Stimulated activated CD8-positive, alpha-beta memory T cell treated with anti-CD3 and anti-CD28 coated beads, Interleukin-4, amount 100 ng/mL, for 24 hours (primary cell): Measurements from ENCODE around the gene PUS3.
A peak's percentile ranks its signal among the peaks of the same experiment; 100 is the strongest.

Source experiments
- DNase-seq: peaks from one replicate; pipeline ENCODE4 v3.0.0-alpha.2; 2020; ENCODE audit warnings: low read depth

The PUS3 gene, protein sequence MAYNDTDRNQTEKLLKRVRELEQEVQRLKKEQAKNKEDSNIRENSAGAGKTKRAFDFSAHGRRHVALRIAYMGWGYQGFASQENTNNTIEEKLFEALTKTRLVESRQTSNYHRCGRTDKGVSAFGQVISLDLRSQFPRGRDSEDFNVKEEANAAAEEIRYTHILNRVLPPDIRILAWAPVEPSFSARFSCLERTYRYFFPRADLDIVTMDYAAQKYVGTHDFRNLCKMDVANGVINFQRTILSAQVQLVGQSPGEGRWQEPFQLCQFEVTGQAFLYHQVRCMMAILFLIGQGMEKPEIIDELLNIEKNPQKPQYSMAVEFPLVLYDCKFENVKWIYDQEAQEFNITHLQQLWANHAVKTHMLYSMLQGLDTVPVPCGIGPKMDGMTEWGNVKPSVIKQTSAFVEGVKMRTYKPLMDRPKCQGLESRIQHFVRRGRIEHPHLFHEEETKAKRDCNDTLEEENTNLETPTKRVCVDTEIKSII

GRCh38 chr11:125902927-125903710 is at the start of gene PUS3:
Gene PUS3 (minus strand): TSS chr11:125903206. CDS start chr11:125896284, 6,922 bp downstream.
- peak; percentile 80 for DNase-seq

DNA sequence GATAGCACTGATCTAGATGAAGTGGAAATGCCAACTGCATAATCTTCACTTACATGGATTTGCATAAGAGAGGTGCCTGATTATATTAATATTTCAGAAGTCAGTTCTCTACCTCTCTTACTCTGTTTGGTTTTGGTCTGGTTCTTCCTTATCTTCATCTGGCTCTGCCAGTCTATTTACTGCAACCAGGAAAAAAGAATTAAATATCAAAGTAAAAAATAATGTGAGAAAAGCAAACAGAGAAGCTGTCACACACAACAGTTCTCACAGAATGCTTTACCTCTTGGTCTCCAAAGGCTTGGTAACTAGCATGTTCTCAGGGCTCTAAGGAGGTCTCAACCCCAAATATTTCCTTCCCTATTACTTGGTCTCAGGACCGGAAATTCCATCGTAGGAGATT is 49.6 kb upstream of the PUS3 start:
- DNase-seq, result no peak

- DNase-seq, result no peak
These were observed 48.7 kb upstream of the PUS3 start for GRCh38 chr11:125951731-125952130.

- no peak for DNase-seq
These were observed 48.0 kb upstream of the PUS3 start for GRCh38 chr11:125950696-125951651.

GRCh38 chr11:125950178-125950490 is 47.1 kb upstream of the PUS3 start:
- DNase-seq, result no peak

- no peak for DNase-seq
These were observed 46.5 kb upstream of the PUS3 start for GRCh38 chr11:125949271-125950177.

DNA sequence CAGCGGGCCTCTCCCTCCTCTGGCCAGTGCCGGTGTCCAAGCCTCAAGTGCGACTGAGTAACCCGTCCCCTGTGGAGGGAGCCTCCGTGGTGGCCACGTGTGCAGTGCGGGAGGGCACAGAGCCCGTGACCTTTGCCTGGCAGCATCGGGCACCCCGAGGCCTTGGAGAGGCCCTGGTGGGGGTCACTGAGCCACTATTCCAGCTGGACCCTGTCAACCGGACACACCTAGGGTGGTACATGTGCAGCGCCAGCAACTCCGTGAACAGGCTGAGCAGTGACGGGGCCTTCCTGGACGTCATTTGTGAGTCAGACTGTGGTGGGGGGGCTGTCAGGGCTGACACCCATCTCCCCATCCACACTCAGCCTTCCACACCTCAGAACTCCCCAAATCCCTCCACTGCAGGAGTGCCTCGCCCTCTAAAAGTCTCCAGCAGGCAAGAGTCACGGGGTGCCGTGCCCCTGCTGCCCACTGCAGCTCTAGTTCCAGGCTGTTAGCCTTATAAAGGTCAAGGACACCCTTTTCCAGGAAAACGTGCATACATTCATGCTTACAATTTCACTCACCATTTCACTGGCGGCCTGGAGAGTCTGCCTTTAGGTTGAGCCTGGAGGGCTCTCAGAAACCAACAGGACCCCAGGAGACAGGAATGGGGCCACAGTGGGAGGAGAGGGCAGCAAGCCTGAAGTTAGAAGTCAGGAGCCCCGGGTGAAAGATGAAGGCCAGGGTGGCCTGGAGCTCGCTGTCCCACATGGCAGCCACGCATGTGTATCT is 45.5 kb upstream of the PUS3 start:
- no peak for DNase-seq

DNA sequence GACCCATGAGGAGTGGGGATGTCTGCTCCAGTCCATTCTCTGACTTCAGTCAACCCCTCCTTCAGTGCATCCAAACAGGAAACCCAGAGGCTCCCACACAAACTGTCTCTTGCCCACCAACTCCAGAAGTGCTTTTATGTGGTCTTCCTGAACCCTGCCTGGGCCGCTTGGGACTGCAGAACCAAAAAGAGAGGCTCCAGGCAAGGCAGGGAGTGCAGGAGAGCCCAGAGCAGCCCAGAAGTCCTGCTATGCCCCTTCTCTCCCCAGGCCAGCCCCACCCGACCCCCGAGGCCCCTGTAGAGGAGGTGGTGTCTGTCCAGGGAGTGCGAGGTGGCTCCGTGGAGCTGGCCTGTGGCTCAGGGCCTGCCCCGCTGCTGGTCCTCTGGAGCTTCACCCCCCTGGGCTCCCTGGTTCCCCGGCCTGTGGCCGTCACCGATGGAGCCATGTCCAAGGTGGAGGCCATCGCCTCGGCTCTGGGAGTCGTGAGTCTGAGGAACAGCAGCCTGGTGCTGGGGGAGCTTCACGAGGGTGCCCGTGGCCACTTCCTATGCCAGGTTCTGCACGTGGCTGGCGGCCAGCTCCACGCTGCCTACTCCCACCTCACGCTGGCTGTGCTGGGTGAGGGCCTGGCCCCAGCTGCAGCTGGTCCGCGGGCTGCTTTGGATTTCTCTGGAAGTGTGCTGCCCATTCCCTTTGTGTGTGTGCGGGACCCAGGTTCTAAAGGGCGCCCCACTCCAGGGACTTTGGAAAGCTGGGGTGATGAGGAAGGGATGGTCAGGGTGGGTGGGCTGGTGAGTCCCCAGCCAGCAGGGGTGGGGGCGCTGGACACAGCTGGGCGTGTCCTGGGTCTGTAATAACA is 44.6 kb upstream of the PUS3 start:
- no peak for DNase-seq

- DNase-seq, result no peak
These were observed 43.9 kb upstream of the PUS3 start for GRCh38 chr11:125946712-125947418.

GRCh38 chr11:125945797-125946520 is 43.0 kb upstream of the PUS3 start, which contains the start of gene VSIG10L2:
Gene VSIG10L2 (plus strand): TSS chr11:125946044. CDS start chr11:125946056, 12 bp downstream.
- no peak for DNase-seq

- DNase-seq, result no peak
These were observed 42.2 kb upstream of the PUS3 start for GRCh38 chr11:125945011-125945796.

GRCh38 chr11:125944350-125945010 is 41.5 kb upstream of the PUS3 start:
- DNase-seq, result no peak

- DNase-seq, result no peak
These were observed 40.8 kb upstream of the PUS3 start for GRCh38 chr11:125943661-125944349.

DNA sequence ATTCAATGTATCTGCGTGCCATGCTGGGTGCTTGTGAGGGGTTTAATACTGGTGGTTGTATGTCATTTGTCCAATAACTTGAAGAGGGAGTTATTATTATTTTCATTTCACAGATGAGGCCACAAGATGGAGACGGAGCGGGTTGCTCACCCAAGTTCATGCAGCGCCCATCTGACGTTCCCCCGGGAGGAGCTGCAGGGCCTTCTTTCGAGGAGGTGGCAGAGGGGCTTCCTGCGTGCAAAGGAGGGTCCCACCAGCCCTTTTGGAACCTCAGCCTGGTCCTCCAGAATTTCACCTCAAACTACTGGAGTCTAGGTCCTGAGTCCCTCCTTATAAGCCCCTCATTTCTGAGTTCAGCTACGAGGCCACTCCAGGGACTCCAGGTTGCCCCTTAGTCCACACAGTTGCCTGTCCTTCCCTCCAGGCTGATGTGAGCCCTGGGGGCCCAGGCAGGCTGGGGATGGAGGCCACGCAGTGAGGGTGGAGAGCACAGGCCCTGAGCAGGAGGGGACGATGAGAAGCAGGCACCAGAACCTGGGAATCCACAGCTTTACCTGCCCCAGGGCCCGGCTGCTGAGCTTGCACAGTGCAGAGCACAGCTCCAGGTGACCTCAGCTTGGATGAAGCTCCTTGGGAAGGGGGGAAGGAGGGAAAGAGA is 39.9 kb upstream of the PUS3 start:
- no peak for DNase-seq
